ENCODE results near the gene DECR2. TPM values are rescaled to one million over a fixed set of nuclear protein-coding genes. Genes with fewer than 3 reads are reported as not detected.
A peak's percentile ranks its signal among the peaks of the same experiment; 100 is the strongest.

The DECR2 gene
- total and polyA plus RNA-seq, 2 of the 13 experiments (the other 11 are each of a cell fraction or from before 2014, with no cell fraction given) = 36.3 to 44.6 TPM

- TF ChIP-seq FOXA3 (CRISPR knock-in tag; IDR thresholded peaks at IDR 0.05) (peak; percentile 88), ZNF780A (CRISPR knock-in tag; IDR thresholded peaks at IDR 0.05) (no peak), ZNF614 (CRISPR knock-in tag; IDR thresholded peaks at IDR 0.05; ENCODE audit: borderline replicate concordance) (peak; percentile 76; the same call in 1 of the 2 replicates), ARID2 (CRISPR knock-in tag; IDR thresholded peaks at IDR 0.05; ENCODE audit: borderline replicate concordance) (no peak; the same call in 1 of the 2 replicates), ZMYM4 (CRISPR knock-in tag; IDR thresholded peaks at IDR 0.05) (no peak), ZNF12 (CRISPR knock-in tag; IDR thresholded peaks at IDR 0.05) (peak; percentile 19; the same call in 1 of the 2 replicates), ZNF687 (CRISPR knock-in tag; IDR thresholded peaks at IDR 0.05) (peak; percentile 90), HMG20B (CRISPR knock-in tag; conservative IDR thresholded peaks at IDR 0.05) (peak; percentile 97), YEATS2 (CRISPR knock-in tag; IDR thresholded peaks at IDR 0.05; ENCODE audit: borderline replicate concordance) (peak; percentile 79; the same call in 1 of the 2 replicates), REL (CRISPR knock-in tag; conservative IDR thresholded peaks at IDR 0.05) (no peak), ZNF160 (CRISPR knock-in tag; IDR thresholded peaks at IDR 0.05) (no peak)
- TF ChIP-seq, protein P1, sequence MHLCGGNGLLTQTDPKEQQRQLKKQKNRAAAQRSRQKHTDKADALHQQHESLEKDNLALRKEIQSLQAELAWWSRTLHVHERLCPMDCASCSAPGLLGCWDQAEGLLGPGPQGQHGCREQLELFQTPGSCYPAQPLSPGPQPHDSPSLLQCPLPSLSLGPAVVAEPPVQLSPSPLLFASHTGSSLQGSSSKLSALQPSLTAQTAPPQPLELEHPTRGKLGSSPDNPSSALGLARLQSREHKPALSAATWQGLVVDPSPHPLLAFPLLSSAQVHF (CRISPR knock-in tag; IDR thresholded peaks at IDR 0.05) = no peak
- TF ChIP-seq, protein P2, sequence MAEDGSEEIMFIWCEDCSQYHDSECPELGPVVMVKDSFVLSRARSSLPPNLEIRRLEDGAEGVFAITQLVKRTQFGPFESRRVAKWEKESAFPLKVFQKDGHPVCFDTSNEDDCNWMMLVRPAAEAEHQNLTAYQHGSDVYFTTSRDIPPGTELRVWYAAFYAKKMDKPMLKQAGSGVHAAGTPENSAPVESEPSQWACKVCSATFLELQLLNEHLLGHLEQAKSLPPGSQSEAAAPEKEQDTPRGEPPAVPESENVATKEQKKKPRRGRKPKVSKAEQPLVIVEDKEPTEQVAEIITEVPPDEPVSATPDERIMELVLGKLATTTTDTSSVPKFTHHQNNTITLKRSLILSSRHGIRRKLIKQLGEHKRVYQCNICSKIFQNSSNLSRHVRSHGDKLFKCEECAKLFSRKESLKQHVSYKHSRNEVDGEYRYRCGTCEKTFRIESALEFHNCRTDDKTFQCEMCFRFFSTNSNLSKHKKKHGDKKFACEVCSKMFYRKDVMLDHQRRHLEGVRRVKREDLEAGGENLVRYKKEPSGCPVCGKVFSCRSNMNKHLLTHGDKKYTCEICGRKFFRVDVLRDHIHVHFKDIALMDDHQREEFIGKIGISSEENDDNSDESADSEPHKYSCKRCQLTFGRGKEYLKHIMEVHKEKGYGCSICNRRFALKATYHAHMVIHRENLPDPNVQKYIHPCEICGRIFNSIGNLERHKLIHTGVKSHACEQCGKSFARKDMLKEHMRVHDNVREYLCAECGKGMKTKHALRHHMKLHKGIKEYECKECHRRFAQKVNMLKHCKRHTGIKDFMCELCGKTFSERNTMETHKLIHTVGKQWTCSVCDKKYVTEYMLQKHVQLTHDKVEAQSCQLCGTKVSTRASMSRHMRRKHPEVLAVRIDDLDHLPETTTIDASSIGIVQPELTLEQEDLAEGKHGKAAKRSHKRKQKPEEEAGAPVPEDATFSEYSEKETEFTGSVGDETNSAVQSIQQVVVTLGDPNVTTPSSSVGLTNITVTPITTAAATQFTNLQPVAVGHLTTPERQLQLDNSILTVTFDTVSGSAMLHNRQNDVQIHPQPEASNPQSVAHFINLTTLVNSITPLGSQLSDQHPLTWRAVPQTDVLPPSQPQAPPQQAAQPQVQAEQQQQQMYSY (CRISPR knock-in tag; IDR thresholded peaks at IDR 0.05) = no peak
- TF ChIP-seq, protein P3, sequence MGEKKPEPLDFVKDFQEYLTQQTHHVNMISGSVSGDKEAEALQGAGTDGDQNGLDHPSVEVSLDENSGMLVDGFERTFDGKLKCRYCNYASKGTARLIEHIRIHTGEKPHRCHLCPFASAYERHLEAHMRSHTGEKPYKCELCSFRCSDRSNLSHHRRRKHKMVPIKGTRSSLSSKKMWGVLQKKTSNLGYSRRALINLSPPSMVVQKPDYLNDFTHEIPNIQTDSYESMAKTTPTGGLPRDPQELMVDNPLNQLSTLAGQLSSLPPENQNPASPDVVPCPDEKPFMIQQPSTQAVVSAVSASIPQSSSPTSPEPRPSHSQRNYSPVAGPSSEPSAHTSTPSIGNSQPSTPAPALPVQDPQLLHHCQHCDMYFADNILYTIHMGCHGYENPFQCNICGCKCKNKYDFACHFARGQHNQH (CRISPR knock-in tag; IDR thresholded peaks at IDR 0.05) = peak; percentile 94
Observed at GRCh38 chr16:405548-406506, 4.1 kb downstream of the DECR2 start (continued).

Measured in HepG2 (cell line).